Measurements from ENCODE around the gene RAB11FIP4. TPM values are rescaled to one million over a fixed set of nuclear protein-coding genes. Genes with fewer than 3 reads are reported as not detected.

Gene RAB11FIP4
- total RNA-seq, 3 donors from 2014 or later (not counting 1 experiment from before 2014, with no cell fraction given) = 81.4 to 121 (median 102) TPM

DNA sequence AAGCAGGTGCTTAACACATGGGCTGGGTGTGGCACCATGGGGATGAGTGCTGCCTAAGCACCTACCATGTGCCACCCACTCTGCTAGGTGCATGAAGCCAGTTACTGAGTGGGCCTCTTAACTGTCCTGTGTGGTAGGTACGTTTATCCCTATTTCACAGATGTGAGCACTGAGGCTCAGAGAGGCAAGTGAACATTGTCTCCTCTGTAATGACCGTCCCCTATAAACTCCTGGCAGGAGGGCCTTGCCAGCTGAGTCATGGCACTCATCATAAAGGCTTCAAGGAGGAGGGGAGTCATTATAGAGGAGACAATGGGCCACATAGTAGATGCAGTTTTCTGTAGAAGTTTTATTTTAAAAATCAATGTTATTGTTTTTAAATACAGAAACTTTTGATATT lies 79.1 kb downstream of the RAB11FIP4 start:
- Histone ChIP-seq H3K27me3 (ENCODE audit: control insufficient read depth, insufficient read depth, low read length) (no peaks in the 10 kb centered on the region), H3K4me3 (ENCODE audit: low read length) (no peak overlapping the region), H3K27ac (ENCODE audit: low read length) (peak overlapping the region; percentile 59), H3K4me1 (ENCODE audit: control insufficient read depth, insufficient read depth, low read length) (peaks cover 41% of the 10 kb centered on the region), H3K36me3 (ENCODE audit: control insufficient read depth, insufficient read depth, low read length) (no peaks in the 10 kb centered on the region), H3K9me3 (ENCODE audit: control insufficient read depth, insufficient read depth, low read length) (no peaks in the 10 kb centered on the region)
- Mint-ChIP-seq H3K4me1 (peaks cover 6 to 14% of the 10 kb centered on the region in 2 donors), H3K9me3 (no peaks in the 10 kb centered on the region), H3K36me3 (no peaks in the 10 kb centered on the region), H3K4me3 (no peak overlapping the region), H3K27me3 (ENCODE audit: low read depth in 2 of 2) (peaks cover 6 to 8% of the 10 kb centered on the region in 2 donors), H3K27ac (no peak overlapping the region)
- 89% methylated on average over 2 of the region's 2 CpGs for WGBS (ENCODE audit: insufficient coverage)
- TF ChIP-seq, protein P1, sequence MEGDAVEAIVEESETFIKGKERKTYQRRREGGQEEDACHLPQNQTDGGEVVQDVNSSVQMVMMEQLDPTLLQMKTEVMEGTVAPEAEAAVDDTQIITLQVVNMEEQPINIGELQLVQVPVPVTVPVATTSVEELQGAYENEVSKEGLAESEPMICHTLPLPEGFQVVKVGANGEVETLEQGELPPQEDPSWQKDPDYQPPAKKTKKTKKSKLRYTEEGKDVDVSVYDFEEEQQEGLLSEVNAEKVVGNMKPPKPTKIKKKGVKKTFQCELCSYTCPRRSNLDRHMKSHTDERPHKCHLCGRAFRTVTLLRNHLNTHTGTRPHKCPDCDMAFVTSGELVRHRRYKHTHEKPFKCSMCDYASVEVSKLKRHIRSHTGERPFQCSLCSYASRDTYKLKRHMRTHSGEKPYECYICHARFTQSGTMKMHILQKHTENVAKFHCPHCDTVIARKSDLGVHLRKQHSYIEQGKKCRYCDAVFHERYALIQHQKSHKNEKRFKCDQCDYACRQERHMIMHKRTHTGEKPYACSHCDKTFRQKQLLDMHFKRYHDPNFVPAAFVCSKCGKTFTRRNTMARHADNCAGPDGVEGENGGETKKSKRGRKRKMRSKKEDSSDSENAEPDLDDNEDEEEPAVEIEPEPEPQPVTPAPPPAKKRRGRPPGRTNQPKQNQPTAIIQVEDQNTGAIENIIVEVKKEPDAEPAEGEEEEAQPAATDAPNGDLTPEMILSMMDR (IDR thresholded peaks at IDR 0.05) = no peak
- no peak for ATAC-seq
- intact Hi-C loops (cut with micrococcal nuclease) = no loop called here
- no peak for DNase-seq

DNA sequence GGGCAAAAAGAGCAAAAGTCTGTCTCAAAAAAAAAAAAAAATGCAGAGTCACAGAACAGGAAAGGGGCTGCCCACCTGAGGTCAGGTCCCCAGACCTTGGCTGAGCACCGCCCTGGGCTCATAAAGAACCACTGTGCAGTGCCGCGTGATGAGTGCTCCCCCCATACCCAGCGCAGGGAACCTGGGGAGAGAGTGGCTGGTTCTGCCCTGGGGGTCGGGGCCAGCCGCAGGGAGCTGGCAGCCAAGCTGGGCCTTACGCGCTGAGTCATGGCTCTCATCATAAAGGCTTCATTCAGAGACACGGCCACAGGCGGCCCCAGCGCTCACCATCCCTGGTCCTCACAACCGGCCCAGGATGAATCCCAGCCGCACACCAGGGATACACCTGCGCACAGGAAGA lies 80.7 kb downstream of the RAB11FIP4 start:
- H3K36me3 ChIP-seq (ENCODE audit: control insufficient read depth, insufficient read depth, low read length) = no peaks in the 10 kb centered on the region
- TF ChIP-seq, protein P1 (IDR thresholded peaks at IDR 0.05) = no peak
- no peak overlapping the region for H3K4me3 ChIP-seq (ENCODE audit: low read length)

DNA sequence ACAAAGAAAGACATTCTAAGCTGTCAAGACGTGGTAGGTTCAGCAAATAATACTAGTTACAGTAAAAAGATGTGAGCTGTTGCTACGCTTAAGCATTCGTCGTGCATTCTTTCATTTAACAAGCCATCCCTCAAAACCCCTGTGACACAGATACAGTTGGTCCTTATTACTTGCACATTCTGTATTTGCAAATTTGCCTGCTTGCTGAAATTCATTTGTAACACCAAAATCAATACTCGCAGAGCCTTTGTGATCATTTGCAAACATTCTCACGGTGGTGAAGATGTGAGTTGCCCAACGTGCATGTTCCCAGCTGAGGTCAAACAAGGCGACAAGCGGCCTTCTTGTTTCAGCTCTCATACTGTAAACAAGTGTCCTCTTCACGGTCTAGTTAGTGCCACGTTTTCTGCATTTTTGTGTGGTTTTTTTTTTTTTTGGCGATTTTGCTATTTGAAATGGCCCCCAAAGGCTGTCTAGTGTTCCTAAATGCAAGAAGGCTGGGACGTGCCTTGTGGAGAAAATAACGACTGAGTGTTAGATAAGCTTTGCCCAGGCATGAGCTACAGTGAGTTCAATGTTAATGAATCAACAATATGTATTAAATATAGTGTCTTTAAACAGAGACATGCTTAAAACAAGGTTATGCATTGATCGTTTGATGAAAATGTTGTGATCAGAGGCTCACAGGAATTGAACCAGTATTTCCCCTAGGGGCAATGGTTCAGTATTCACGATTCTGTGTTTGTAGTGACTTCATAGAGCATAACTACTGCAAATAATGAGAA lies 84.1 kb downstream of the RAB11FIP4 start:
- H3K36me3 Mint-ChIP-seq = no peaks in the 10 kb centered on the region
- no peaks in the 10 kb centered on the region for H3K36me3 ChIP-seq (ENCODE audit: control insufficient read depth, insufficient read depth, low read length)
- intact Hi-C loops (cut with micrococcal nuclease) = no loop called here
- H3K4me3 Mint-ChIP-seq = no peak overlapping the region
- 85% methylated on average over 15 of the region's 16 CpGs for WGBS (ENCODE audit: insufficient coverage)
- ATAC-seq (no peak), DNase-seq (no peak)
- H3K4me1 Mint-ChIP-seq = no peaks in the 10 kb centered on the region
- TF ChIP-seq, protein P1 (IDR thresholded peaks at IDR 0.05) = no peak
- H3K27ac ChIP-seq (ENCODE audit: low read length) = no peak overlapping the region
- H3K9me3 Mint-ChIP-seq = no peaks in the 10 kb centered on the region
- H3K4me3 ChIP-seq (ENCODE audit: low read length) = no peak overlapping the region
- no peaks in the 10 kb centered on the region for H3K9me3 ChIP-seq (ENCODE audit: control insufficient read depth, insufficient read depth, low read length)
- peaks cover 17% of the 10 kb centered on the region for H3K4me1 ChIP-seq (ENCODE audit: control insufficient read depth, insufficient read depth, low read length)
- peaks cover 8 to 9% of the 10 kb centered on the region in 2 donors for H3K27me3 Mint-ChIP-seq (ENCODE audit: low read depth in 2 of 2)
- H3K27ac Mint-ChIP-seq = no peak overlapping the region
- H3K27me3 ChIP-seq (ENCODE audit: control insufficient read depth, insufficient read depth, low read length) = no peaks in the 10 kb centered on the region

More for the DNA sequence above, 80.7 kb downstream of the RAB11FIP4 start:
- Histone ChIP-seq H3K9me3 (ENCODE audit: control insufficient read depth, insufficient read depth, low read length) (no peaks in the 10 kb centered on the region), H3K4me1 (ENCODE audit: control insufficient read depth, insufficient read depth, low read length) (peaks cover 38% of the 10 kb centered on the region), H3K27me3 (ENCODE audit: control insufficient read depth, insufficient read depth, low read length) (no peaks in the 10 kb centered on the region), H3K27ac (ENCODE audit: low read length) (no peak overlapping the region)
- Mint-ChIP-seq H3K27me3 (ENCODE audit: low read depth in 2 of 2) (peaks cover 6 to 8% of the 10 kb centered on the region in 2 donors), H3K4me1 (peaks cover 6 to 13% of the 10 kb centered on the region in 2 donors), H3K9me3 (no peaks in the 10 kb centered on the region), H3K4me3 (no peak overlapping the region), H3K27ac (peak overlapping the region in 1 of 2 donors; percentile 31), H3K36me3 (no peaks in the 10 kb centered on the region)
- no peak for ATAC-seq
- WGBS (ENCODE audit: insufficient coverage) = 56% methylated on average over 14 of the region's 14 CpGs
- no peak for DNase-seq
- intact Hi-C loops (cut with micrococcal nuclease) = no loop called here

Data from natural killer cell (primary cell).